Mammary epithelial cell (primary cell): ENCODE data around the gene BAAT.

Experiments
- EZH2 ChIP-seq: IDR thresholded peaks from 2 replicates; pipeline ENCODE4 v1.6.1; 2012; ENCODE audit warnings: low read length, inconsistent platforms, borderline replicate concordance
- TF ChIP-seq, protein P1 (sequence below), 2 donors: IDR thresholded peaks in 1 of 2; conservative IDR thresholded peaks in 1 of 2; 2 replicates each; pipeline ENCODE4 v1.5.1; 2011 to 2012; ENCODE audit warnings: inconsistent platforms in 2 of 2, low read length in 2 of 2, mild to moderate bottlenecking in 2 of 2, control low read depth in 1 of 2, low read depth in 1 of 2; ENCODE audit not compliant: insufficient read depth in 1 of 2; ENCODE audit errors: extremely low read depth in 1 of 2

DNA sequence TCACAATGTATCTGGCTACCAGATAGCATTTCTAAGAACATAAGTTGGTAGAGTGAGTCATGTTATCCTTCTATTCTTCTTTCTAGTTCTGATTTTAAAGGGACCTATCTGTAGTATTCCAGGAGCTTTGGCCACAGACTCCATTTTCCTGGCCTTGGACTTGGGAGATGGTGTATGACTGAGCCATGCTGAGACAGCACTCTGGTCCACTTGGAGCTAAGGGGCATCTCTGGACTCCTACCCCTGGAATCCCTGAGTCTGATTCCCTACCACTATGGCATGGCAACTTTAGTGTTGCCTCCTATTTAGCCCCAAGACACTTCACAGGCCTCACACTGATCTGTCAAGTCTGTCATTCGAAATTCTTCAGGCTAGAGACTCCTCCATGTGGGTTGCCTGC lies 58.8 kb downstream of the BAAT start:
- TF ChIP-seq, protein P1, sequence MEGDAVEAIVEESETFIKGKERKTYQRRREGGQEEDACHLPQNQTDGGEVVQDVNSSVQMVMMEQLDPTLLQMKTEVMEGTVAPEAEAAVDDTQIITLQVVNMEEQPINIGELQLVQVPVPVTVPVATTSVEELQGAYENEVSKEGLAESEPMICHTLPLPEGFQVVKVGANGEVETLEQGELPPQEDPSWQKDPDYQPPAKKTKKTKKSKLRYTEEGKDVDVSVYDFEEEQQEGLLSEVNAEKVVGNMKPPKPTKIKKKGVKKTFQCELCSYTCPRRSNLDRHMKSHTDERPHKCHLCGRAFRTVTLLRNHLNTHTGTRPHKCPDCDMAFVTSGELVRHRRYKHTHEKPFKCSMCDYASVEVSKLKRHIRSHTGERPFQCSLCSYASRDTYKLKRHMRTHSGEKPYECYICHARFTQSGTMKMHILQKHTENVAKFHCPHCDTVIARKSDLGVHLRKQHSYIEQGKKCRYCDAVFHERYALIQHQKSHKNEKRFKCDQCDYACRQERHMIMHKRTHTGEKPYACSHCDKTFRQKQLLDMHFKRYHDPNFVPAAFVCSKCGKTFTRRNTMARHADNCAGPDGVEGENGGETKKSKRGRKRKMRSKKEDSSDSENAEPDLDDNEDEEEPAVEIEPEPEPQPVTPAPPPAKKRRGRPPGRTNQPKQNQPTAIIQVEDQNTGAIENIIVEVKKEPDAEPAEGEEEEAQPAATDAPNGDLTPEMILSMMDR (conservative IDR thresholded peaks at IDR 0.05 in 1 of 2, IDR thresholded peaks at IDR 0.05 in 1 of 2; ENCODE audit: extremely low read depth in 1 of 2, insufficient read depth in 1 of 2, low read depth in 1 of 2, low read length in 2 of 2) = no peak
- TF ChIP-seq EZH2 = no peak
